ENCODE data around the gene MAN1A1.
"Not testable (repeated sequence)": the region's sequence is repeated elsewhere in the genome, so short reads cannot be mapped to it uniquely, and the experiment has no call there.

MAN1A1 gene

DNA sequence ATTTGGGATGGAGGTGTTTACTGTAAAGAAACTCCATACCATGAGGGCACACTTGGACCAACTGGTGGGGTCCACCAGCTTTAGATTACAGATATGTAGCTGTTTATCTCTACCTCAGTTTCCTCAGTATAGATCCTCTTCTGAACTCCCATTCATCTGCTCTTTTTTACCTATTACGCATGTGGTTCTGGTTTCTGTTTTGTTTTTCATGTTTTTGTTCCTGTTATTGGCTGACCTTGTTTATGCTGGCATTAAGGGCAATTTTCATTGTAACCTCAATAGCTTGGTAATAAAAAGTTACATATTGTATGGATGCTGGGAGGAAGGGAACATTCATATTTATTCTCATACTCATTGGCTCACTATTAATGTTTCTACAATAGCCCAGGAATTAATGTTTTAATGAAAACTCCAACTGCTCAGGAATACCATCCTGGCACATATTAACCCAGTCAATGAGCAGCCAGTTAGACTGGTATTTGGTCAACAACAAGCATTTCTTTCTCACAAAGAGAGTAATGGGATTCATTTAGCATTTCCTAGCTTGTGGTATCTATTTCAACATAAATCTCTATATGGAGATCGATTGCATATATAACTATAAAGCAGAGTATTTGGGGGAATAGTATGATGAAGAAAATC is 187.3 kb downstream of the MAN1A1 start:
- no peak for DNase-seq

DNA sequence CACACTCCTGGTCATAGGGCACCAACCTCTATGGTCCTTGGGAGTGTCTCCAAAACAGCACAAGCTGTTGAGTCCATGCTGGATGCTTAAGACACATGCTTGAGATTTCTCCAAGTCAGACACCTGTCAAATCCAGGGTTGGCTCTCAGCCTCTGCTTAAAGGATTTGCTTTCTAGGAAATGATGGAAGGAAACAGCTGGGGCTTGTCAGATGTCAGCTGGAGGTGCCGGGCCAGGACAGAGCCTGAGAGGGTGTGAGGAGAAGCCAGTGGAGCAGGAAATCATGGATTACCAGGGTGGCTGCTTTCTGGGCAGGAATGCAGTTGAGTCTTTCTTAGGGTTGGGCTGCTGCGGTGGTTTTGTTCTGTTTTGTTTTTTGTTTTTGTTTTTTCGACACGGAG is 188.1 kb downstream of the MAN1A1 start:
- no peak for DNase-seq

DNA sequence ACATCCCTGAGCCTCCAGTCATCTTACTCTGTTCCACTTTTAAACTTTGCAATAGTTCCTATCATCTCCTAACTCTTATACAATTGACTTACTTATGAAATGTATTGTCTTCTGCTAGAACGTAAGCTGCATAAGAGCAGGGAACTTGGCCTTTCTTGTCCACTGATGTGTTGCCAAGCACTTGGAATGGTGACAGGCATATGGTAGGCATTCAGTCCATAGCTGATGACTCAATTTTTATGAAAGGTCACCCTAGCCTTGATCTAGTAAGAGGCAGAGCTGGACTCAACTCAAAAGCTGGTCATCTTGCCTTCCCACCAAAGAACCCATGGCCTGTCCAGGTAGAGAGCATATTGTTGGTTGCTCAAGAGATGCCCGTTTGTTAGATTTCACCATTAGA is 188.7 kb downstream of the MAN1A1 start:
- DNase-seq: no peak

DNA sequence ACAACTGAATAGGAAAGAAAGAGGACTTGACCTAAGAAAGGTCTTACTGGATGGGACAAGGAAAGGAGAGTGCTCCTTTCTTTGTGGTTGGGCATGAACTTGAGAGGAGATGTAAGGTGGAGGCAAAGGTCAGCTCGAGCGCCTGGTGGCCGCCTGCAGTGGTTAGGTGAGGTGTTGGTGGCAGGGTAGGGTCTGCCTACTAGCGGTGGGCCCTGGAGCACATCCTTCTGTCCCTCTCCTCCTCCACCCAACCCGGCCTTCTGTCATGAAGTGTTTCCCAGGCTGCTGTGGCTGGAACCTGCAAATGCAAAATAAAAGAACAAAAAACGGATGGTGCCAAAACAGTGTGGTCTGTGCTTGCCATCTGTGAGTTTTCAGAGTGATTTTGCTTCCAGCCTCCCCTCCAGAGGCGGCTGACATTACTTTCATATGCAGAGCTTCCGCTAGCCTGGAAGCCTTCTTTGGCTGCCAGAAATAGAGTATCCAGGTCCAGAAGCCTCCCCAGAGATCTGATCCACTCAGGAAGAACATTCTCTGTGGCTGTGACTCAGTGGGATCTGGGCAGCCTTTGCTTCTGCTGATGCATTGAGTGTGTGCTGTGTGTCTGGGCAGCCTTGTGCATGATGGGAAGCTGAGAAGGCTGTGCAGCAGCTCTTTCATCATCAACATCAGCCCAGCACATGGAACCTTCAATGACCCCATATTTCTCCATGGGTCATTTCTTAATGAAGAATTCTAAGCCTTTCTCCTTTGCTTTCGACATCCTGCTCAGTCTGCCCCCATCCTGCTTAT is 191.3 kb downstream of the MAN1A1 start:
- DNase-seq: peak; percentile 45 to 60 (median 59)

DNA sequence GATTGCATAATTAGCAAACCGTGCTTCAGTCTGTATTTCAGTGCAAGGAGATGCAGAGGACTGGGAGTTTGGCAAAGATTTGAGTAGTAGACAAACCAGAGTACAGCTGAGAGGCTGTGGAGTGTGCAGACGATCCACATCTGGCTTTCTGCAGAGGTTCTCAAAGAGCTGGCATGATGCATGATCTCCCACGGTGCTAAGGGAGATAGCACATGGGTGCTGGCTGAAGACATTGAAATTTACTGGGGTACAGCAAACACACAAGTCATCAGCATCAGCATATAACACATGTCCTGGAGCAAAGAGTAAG is 192.1 kb downstream of the MAN1A1 start:
- no peak for DNase-seq

DNA sequence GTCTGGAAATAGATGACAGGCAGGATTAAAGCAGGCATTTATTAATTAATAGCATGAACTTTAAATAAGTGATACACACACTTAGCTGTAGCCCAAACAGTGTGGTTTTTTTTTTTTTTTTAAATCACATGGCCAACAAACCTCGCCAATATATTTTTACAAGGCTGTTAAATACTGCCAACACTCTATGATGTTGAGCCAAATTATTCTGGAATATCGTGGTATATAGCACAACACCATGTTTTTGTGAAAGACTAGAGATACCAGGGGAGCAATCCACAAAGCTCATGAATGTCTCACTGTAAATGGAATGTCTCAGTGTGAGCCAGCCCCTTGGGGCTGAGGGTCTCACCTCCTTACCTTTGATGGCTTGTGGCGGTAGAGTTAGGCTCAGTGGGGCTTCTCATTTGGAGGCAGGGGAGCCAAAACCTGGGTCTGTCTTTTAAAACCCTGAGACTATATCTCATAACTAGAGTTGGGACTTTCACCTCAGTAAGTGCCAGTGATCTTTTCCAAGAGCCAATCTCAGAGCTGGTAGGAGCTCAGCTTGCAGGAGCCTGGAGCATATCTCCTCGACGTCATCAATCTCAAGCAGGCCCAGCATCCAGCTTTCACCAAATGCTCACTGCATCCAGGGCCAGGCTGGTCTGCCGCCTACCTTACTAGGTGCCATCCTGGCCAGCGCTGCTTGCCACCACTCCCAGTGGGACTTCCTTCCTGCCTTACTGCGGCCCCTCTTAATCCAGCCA is 192.6 kb downstream of the MAN1A1 start:
- no peak for DNase-seq

DNA sequence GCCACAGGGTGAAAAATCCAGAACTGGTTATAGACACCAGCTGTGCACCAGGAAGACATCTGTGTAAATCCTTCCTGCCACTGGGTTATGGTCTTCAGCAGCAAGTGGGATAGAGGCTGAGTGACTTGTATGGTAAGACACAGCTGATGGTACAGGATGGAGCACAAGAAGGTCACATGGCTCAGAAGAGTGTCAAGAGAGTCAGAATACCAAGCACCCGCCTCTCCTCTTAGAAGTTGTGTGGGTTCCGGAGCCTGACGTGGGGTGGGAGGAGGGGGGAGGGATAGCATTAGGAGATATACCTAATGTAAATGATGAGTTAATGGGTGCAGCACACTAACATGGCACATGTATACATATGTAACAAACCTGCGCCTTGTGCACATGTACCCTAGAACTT is 193.5 kb downstream of the MAN1A1 start:
- not testable (repeated sequence) for DNase-seq

DNA sequence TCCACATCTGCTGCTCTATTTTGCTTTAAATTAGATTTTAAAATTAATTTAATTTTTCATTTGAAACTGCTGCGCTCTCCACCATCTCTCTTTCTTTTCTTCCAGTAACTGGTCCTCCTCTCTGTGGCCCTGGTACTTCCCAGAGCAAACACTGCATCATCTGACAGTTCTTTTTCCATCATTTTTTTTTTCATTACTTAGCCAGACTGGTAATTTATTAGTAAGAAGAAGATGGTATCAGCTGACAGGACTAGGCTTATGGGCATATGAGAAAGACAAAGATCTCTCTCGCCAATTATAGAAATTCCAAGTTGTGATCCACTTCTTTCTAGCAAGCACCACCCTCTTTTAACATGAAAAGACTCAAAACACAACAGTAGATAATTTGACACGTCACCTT is 197.4 kb downstream of the MAN1A1 start:
- DNase-seq: no peak

DNA sequence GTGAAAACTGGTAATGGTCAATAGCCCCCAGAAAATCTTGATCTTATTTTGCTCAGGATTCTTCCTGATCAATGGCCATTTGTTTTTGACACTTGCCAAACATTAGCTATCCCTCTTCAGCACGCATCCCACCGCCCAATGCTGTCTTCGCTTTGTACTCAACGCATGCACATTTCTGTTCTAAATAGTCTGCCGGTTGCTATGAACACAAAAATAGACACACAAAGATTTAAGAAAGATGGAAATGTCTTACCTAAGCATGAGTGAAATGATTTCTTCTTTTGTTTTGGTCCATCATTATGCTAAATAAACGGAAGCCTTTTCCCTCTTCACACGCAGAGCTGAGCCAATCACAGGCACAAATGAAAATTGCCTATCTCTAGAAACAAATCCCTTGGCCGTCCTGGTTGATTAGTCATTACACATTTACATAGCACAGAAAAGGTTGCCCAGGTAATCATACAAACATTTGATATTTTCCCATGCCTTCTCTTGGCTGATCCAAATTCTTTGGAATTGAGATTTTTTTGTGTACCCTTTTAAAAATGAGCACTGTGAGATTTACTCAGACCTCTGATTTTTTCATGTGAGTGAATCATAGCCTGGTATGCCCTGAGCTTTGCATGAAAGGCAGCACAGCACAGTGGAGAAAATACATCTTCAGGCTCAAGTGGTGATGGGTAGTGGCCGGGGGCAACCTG is 200.6 kb downstream of the MAN1A1 start:
- DNase-seq: no peak

DNA sequence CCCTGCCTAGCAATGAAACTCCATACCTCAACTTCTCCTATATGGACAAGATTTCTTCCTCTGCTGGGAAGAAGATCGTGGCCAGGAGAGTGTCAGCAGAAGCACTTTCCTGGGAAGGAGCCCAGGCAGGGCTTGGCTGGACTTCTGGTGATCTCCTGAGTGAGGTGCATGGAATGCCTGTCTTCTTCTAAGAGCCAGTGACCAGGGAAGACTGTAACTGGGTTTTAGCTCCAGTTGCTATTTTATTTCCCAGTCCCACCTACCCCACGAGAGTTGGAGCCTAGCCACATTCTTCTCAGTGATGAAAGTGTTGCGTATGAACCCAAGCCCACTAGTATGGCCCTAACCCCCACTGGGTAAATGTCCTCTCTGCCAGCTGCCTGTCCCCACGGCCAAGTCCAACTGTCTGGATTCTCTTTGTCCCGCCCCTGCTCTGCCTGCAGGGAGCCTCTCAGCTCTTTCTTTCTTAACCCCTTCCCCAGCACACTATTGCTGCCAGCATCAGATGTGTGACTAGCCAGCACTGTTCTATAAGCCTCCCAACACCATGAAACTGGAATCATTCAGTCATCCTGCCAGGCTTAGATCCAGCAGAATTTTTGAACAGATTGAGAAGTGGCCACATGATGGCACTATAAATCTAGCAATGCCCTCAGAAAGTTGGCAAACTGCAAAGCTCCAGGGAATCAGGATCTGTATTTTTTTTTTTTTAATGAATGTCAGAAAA is 201.3 kb downstream of the MAN1A1 start:
- DNase-seq: peak; percentile 71 to 82 (median 81)

DNA sequence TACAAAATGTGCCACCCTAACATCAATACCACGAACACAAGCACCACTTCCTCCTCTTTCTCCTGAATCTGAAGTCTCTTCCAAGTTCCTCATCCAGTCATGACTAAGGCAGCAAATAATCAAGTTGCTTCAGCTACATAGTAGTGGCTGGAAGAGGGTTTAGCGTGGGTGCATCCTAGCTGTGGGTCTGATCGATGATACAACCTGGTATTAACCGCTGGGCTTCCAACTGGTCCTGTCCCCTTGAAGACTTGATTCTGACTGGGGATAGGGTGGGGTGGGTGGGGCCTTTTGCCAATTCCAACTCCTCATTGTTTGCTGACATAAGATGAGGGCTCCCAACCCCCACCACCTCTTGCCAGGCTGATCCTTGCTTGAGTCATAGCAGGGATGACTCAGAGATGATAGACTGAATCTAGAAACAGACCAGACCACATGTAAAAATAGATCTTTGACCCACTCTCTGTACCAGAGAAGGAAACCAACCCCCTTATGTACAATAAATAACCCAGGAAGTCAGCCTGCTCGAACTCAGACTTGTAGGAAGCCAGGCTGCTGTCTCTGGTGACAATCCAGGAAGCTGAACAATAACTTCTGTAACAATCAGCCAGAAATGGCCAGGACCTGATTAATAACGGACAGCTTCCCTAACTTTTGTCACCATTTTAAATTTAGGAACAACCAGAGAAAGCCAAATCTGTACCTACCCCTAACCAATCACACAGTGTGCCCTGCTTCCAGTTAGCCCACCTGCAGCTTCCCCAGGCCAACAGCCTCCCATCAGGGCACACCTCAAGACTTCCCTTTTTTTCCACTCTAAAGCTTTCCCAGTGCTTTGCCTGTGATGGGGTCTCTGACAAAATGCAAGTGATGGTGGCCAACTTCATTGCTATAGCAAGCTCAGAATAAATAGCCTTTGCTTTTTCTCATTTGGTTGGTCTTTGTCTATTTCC is 202.2 kb downstream of the MAN1A1 start:
- DNase-seq: peak; percentile 91 to 97 (median 95)

DNA sequence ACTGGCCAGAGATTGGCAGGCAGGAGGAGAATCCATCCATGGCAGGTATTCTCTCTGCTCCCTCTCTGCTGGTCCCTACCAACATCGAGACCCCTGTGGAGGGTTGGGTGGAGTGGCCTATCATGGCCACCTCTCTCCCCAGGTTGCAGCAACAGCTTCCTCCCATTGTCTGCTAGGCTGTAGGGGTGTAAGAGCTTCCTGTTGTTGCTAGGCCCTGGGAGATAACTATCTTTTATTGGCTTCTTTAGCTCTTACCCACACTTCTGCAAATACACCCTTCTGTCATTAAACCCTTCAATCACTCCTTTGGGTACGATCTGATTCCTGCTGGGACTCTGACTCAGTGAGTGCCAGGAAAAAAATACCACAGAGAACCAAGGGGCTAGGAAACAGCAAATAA is 204.4 kb downstream of the MAN1A1 start:
- no peak for DNase-seq

DNA sequence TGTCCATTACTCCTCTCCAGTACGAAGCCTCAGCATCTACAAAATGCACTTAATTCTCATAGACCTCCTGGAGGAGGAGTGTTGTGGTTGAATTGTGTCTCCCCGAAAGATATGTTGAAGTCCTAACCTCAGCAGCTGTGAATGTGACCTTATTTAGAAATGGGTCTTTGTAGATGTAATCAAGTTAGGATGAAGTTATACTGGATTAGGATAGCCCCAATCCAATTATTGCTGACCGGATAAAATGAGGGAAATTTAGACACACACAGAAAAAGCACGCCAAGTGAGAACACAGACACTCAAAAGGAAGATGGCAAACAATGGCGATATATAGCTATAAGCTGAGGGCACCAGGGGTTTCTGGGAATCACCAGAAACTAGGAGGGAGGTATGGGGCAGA is 206.9 kb downstream of the MAN1A1 start:
- no peak for DNase-seq

DNA sequence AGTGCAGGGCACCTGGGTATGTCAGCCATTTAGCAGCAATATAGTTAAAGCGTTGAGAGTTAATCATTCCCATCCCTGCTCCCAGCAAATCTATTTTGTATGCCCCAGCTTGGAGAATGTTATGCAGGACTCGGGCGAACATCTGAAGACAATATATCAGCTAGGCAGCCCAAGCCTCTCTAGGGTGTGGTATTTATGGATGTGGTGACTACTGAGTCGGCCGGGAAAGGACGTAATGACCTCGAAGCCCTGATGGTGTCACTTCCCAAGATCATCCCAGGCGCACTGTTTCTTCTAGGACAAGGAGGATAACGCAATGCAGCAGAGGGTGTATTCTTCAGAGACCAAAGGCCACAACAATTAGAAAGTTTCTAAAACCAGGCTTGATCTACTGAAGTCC is 207.5 kb downstream of the MAN1A1 start:
- no peak for DNase-seq

DNA sequence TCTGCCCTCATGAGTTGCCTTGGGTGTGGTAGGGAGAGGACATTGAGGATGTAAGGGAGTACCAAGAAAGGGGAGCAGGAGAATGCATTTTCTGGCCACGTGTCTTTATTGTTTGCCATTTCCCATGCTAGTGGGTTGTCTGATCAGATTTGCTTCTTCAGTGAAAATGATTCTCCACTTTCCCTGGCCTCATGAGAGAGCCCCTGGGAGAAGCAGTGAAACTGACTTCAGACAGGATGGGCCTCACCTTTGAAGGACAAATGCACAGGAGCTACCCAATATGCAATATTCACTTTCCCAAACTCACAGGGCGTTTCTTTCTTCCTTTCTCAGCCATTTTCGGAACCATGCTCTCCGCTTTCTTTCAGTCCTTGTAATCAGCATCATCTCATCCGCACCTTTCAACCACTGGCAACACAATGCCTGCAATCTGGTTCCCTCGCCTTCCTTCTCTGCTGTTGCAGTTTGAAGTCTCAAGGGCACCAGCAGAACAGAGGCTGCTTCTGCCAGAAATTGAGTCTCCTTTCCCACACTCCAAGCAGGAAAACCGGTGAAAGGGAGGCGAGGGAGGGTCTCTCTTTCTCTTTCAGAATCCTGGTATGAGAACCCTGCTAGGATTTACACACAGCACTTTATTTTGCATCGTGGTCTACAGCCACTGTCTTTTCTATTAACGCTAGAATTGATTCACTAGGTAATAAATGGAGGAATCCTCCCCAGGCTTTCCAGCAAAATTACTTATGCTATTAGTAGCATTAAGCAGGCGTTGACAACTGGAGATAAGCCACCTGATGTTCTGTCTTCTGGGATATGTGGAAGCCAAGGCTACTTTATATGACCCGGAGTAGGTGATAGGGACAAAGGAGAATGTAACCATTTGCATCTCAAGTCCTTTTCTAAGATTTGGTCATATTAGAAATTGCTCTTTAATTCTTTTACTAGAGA is 209.1 kb downstream of the MAN1A1 start:
- no peak for DNase-seq

DNA sequence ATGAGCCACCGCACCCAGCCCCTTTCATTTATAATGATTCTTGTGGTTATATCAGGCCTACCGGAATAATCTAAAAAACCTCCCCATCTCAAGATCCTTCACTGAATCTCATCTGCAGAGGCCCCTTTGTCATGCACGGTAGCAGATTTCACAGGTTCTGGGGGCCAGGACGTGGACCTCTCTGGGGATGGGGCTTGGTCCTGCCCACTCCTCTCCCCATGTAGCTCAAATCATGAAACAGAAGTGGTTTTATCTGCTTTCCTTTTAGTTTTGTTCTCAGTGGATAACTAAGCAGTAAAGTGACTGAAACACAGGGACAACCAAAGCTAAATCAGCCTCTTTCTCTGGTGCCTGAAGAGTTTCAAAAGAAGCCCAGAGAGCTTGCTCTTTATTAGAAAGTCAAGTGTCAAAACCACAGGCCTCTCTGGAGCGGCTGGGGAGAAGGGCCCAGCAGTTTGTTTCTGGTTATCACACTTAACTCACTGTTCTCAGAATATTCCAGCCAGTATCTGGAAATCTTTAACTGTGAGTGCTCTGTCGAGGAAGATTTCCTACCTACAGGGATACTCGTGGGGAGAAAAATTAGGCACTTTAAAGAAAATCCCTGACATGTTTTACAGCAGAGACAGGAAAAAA is 210.5 kb downstream of the MAN1A1 start:
- no peak for DNase-seq

DNA sequence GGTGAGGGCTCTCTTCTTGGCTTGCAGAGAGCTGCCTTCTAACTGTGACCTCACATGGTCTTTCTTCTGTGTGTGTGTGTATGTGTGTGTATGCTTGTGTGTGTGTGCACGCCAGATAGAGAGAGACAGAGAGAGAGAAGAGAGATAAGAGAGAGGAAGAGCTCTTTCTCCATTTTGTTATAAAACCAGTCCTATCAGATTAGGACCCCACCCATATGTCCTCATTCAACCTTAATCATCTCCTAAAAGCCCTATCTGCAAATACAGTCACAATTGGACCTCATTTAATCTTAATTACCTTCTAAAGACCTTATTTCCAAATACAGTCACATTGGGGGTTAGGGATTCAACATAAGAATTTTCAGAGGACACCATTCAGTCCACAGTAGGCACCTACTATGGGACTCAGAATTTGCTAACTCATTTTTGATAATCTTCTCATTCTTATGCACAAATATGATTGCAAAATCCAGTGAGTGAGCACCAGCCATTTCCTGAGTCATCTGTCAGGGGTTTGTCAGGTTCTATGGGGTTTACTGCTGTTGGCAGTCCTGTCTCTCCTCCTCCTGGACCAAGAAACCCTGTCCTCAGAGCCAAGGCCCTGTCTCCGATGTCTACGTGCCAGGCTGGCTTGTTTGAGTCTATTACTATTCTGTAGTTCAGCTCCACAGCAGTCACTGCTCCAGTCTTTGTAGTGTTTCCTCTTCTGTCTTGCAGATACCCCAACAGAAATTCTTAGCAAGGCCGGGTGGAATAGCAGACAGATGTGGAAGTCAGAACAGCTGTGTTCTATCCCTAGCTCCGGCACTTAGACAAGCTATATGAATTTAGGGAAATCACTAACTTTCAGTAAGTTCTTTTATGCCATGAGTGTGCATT is 212.1 kb downstream of the MAN1A1 start:
- peak; percentile 55 to 72 (median 72) for DNase-seq

DNA sequence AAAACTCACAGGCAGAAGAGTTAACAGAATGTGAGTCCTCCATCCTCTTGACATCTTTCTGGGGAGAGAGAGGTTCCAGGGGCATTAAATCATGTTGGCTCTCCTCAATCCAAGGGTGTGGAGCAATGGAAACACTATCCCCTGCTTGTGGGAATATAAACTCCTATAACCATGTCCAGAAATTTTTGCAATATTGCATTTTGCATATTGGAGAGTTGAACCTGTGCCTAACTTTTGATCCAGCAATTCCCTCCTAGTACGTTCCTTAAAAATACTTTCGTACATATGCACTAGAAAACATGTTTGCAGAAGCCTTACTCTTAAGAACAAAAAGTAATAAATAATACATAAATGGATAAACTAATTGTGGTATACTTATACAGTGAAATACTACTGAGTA is 214.8 kb downstream of the MAN1A1 start:
- DNase-seq: no peak

DNA sequence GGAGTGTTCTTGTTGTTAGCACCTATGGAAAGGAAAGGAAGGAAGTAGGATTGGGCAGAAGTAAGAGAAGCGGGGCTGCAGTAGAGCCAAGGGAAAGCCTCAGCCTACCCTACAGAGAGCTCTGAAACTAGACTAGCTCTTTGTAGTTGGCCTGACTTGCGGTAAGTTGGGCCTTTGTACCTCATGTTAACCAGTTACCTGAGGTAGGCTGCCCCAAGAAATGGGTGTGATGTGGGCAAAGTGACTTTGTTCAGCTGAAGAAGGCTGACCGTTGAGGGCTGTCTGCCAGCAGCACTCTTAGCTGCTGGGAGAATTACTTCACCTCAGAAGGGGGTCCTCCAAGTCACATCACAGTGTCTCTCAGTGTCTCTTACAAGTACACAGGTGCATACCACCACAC is 216.2 kb downstream of the MAN1A1 start:
- DNase-seq: no peak

Data from suppressor macrophage treated with lipopolysaccharide for 1 hour (primary cell).